ENCODE results near the gene ATF6B. TPM values are rescaled to one million over a fixed set of nuclear protein-coding genes. Genes with fewer than 3 reads are reported as not detected.

ATF6B gene
- total and polyA plus RNA-seq, 2 of the 13 experiments (the other 11 are each of a cell fraction or from before 2014, with no cell fraction given), result 18.1 to 44.0 TPM

DNA sequence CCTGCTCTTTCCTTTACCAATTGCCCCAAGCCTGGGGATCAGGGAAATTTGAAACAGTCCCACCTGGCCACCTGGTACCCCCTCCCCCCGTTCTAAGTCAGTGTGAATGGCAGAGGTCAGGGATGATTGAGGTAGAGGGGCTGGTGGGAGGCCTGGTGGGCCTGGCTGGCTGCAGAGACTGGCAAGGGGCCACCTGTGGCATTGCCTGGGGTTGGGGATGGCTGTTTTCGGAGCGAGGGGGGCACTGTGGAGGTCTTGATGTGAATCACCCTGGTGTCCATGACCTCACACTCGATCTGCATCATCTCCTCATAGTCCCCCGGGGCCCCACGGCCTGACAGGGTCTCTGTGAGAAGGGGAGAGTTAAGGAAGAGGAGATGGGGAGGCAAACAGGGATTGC lies 12.4 kb downstream of the ATF6B start:
- Histone ChIP-seq H3K4me3 (replicated peaks in 1 of 3; ENCODE audit: insufficient read depth in 1 of 3, low read depth in 2 of 3, low read length in 3 of 3) (no peak overlapping the region), H2AFZ (ENCODE audit: low read length) (no peak overlapping the region), H3K27ac (ENCODE audit: extremely low read length, insufficient read depth, low read length) (no peak overlapping the region), H3K4me1 (ENCODE audit: insufficient read depth, low read length) (peaks cover 31% of the 10 kb centered on the region), H3K9me3 (ENCODE audit: low read length) (no peaks in the 10 kb centered on the region), H3K27me3 (ENCODE audit: control insufficient read depth in 1 of 2, insufficient read depth in 2 of 2, low read length in 2 of 2) (no peaks in the 10 kb centered on the region), H3K79me2 (ENCODE audit: insufficient read depth, low read length) (no peaks in the 10 kb centered on the region), H3K9ac (ENCODE audit: insufficient read depth, low read depth, low read length) (no peak overlapping the region), H3K4me2 (ENCODE audit: low read depth, low read length) (no peak overlapping the region), H4K20me1 (ENCODE audit: insufficient read depth, low read length) (no peaks in the 10 kb centered on the region), H3K36me3 (replicated peaks in 1 of 2; ENCODE audit: control insufficient read depth in 1 of 2, insufficient read depth in 2 of 2, low read length in 2 of 2) (peaks cover 11 to 38% of the 10 kb centered on the region in 2 experiments)
- TF ChIP-seq ZNF800 (CRISPR knock-in tag; IDR thresholded peaks at IDR 0.05), result no peak
- no peak for TF ChIP-seq HMG20B (CRISPR knock-in tag; conservative IDR thresholded peaks at IDR 0.05)
- no peak for TF ChIP-seq ZNF335 (CRISPR knock-in tag; IDR thresholded peaks at IDR 0.05)
- TF ChIP-seq NR2F2 (IDR thresholded peaks at IDR 0.05; ENCODE audit: borderline replicate concordance, low read depth), result no peak
- TF ChIP-seq ZNF333 (CRISPR knock-in tag; IDR thresholded peaks at IDR 0.05; ENCODE audit: borderline replicate concordance), result no peak
- TF ChIP-seq STAG1 (CRISPR knock-in tag; IDR thresholded peaks at IDR 0.05), result no peak
- no peak for TF ChIP-seq NR2C2 (CRISPR knock-in tag; IDR thresholded peaks at IDR 0.05; ENCODE audit: borderline replicate concordance)
- TF ChIP-seq ZNF205 (CRISPR knock-in tag; IDR thresholded peaks at IDR 0.05), result no peak
- no peak for TF ChIP-seq KDM1A (CRISPR knock-in tag; IDR thresholded peaks at IDR 0.05)
- no peak for TF ChIP-seq ZNF549 (CRISPR knock-in tag; IDR thresholded peaks at IDR 0.05)
- no peak for TF ChIP-seq NFIC (IDR thresholded peaks at IDR 0.05; ENCODE audit: low read length)
- in situ Hi-C loops (cut with HindIII; ENCODE audit: extremely low pct_ligation_motif_present, low pct_unique_long_range_greater_than_20kb) (loop anchor here (5.0 kb wide), 1 partner anchor 37 kb away; the partner anchor contains the start of genes PPT2 and PRRT1), intact Hi-C loops (cut with micrococcal nuclease; ENCODE audit: unreplicated experiment) (loop anchor here (5.0 kb wide), 1 partner anchor 82 kb away; no protein-coding TSS in a partner anchor)
- ChIA-PET POLR2A (interaction anchor here (0.9 to 2.3 kb wide), 3 partner anchors 10 to 75 kb away, joined by 3 to 17 read pairs (median 3); partner anchors contain the start of genes ATF6B, FKBPL and PBX2), CTCF (ENCODE audit: low intra/inter-chr PET ratio, low total read pairs) (no interaction called here)
- ATAC-seq (no peak), FAIRE-seq (no peak), DNase-seq (ENCODE audit: low spot score) (no peak)
- 88% methylated on average over 6 of the region's 6 CpGs for WGBS (ENCODE audit: low lambda C conversion rate)
- BruUV-seq (replicated peaks), result TSS peak; percentile 34

All from HepG2 (cell line).